HEK293 (cell line): ENCODE results near the gene IRF2BPL.

Experiments used
- CTCF ChIA-PET: fragments of 350-600 bp; formaldehyde crosslinking; extraction: SDS; loops from one replicate; lab custom pipeline; 2021; ENCODE audit warnings: antibody characterized with exemption; lab: Yijun Ruan, JAX
- POLR2A ChIA-PET: fragments of 300-600 bp; formaldehyde crosslinking; extraction: SDS; loops from one replicate; lab custom pipeline; 2020; ENCODE audit warnings: antibody characterized with exemption, inconsistent platforms; lab: Yijun Ruan, JAX
- H3K27ac ChIP-seq: fragments of 200-500 bp; sonication (Bioruptor generic); 2 replicates; pipeline ENCODE4 v1.5.1; 2014; ENCODE audit warnings: low read depth, low read length, control low read depth, inconsistent platforms; ENCODE audit errors: extremely low read depth
- H3K36me3 ChIP-seq, 2 experiments: fragments of 200-500 bp in 1 of 2; sonication (Bioruptor generic) in 1 of 2; 1 replicate in 1 of 2; 2 replicates in 1 of 2; pipeline ENCODE4 v1.5.1; 2014 to 2017; ENCODE audit warnings: inconsistent platforms in 2 of 2, low read length in 2 of 2; ENCODE audit not compliant: control insufficient read depth in 2 of 2, insufficient read depth in 1 of 2
- H3K4me1 ChIP-seq: fragments of 200-500 bp; sonication (Bioruptor generic); 2 replicates; pipeline ENCODE4 v1.5.1; 2014; ENCODE audit warnings: mild to moderate bottlenecking, low read length, inconsistent platforms; ENCODE audit not compliant: control insufficient read depth, insufficient read depth
- H3K4me3 ChIP-seq: 2 replicates; pipeline ENCODE4 v1.5.1; 2011; ENCODE audit warnings: low read depth, mild to moderate bottlenecking, control low read depth, low read length, moderate library complexity
- H3K9me3 ChIP-seq: fragments of 200-500 bp; sonication (Bioruptor generic); 2 replicates; pipeline ENCODE4 v1.5.1; 2014; ENCODE audit warnings: low read depth, low read length, inconsistent platforms; ENCODE audit not compliant: control insufficient read depth, insufficient read depth
- BCL11B ChIP-seq: fragments of 450-650 bp; formaldehyde crosslinking; IDR thresholded peaks from 2 replicates; pipeline ENCODE4 v1.5.1; 2016; ENCODE audit warnings: low read depth, missing biosample characterization, missing genetic modification characterization
- EGR2 ChIP-seq: fragments of 450-650 bp; formaldehyde crosslinking; IDR thresholded peaks from 2 replicates; pipeline ENCODE4 v1.5.1; 2016; ENCODE audit warnings: low read depth, missing biosample characterization, missing genetic modification characterization
- KLF1 ChIP-seq: fragments of 450-650 bp; formaldehyde crosslinking; IDR thresholded peaks from 2 replicates; pipeline ENCODE4 v1.5.1; 2016; ENCODE audit warnings: missing biosample characterization, missing genetic modification characterization
- KLF10 ChIP-seq: fragments of 450-650 bp; IDR thresholded peaks from 2 replicates; pipeline ENCODE4 v1.5.1; 2018; ENCODE audit warnings: missing biosample characterization, mild to moderate bottlenecking, missing genetic modification characterization
- MZF1 ChIP-seq: fragments of 450-650 bp; formaldehyde crosslinking; IDR thresholded peaks from 2 replicates; pipeline ENCODE4 v1.5.1; 2017; ENCODE audit warnings: missing biosample characterization, missing genetic modification characterization, borderline replicate concordance
- SP2 ChIP-seq: fragments of 450-650 bp; formaldehyde crosslinking; IDR thresholded peaks from 2 replicates; pipeline ENCODE4 v1.5.1; 2016; ENCODE audit warnings: missing biosample characterization, missing genetic modification characterization
- ZBTB48 ChIP-seq: fragments of 450-650 bp; formaldehyde crosslinking; IDR thresholded peaks from 2 replicates; pipeline ENCODE4 v1.5.1; 2016; ENCODE audit warnings: missing biosample characterization, missing genetic modification characterization
- ZEB2 ChIP-seq: fragments of 450-650 bp; formaldehyde crosslinking; IDR thresholded peaks from 2 replicates; pipeline ENCODE4 v1.5.1; 2016; ENCODE audit warnings: missing biosample characterization, missing genetic modification characterization
- ZFP41 ChIP-seq: fragments of 450-650 bp; formaldehyde crosslinking; IDR thresholded peaks from 2 replicates; pipeline ENCODE4 v1.5.1; 2016; ENCODE audit warnings: missing biosample characterization, missing genetic modification characterization, borderline replicate concordance
- ZNF148 ChIP-seq: fragments of 450-650 bp; formaldehyde crosslinking; IDR thresholded peaks from 2 replicates; pipeline ENCODE4 v1.5.0; 2017; ENCODE audit warnings: missing biosample characterization, missing genetic modification characterization, borderline replicate concordance
- ZNF341 ChIP-seq: fragments of 450-650 bp; formaldehyde crosslinking; IDR thresholded peaks from 2 replicates; pipeline ENCODE4; 2016; ENCODE audit warnings: low read depth, missing biosample characterization, missing genetic modification characterization
- ZNF426 ChIP-seq: fragments of 450-650 bp; formaldehyde crosslinking; IDR thresholded peaks from 2 replicates; pipeline ENCODE4 v1.5.1; 2017; ENCODE audit warnings: missing biosample characterization, missing genetic modification characterization, mild to moderate bottlenecking, inconsistent platforms, moderate library complexity
- ZNF433 ChIP-seq: fragments of 450-650 bp; formaldehyde crosslinking; IDR thresholded peaks from 2 replicates; pipeline ENCODE4 v1.5.1; 2016; ENCODE audit warnings: missing biosample characterization, missing genetic modification characterization, low read depth
- ZNF529 ChIP-seq: fragments of 450-650 bp; formaldehyde crosslinking; IDR thresholded peaks from 2 replicates; pipeline ENCODE4 v1.5.1; 2017; ENCODE audit warnings: missing genetic modification characterization, missing biosample characterization; ENCODE audit not compliant: insufficient replicate concordance
- ZNF76 ChIP-seq: fragments of 450-650 bp; formaldehyde crosslinking; IDR thresholded peaks from 2 replicates; pipeline ENCODE4; 2016; ENCODE audit warnings: low read depth, missing biosample characterization, missing genetic modification characterization, borderline replicate concordance
- ZNF776 ChIP-seq: fragments of 450-650 bp; formaldehyde crosslinking; IDR thresholded peaks from 2 replicates; pipeline ENCODE4 v1.5.0; 2017; ENCODE audit warnings: missing biosample characterization, missing genetic modification characterization, borderline replicate concordance
- ZXDB ChIP-seq: fragments of 450-650 bp; formaldehyde crosslinking; IDR thresholded peaks from 2 replicates; pipeline ENCODE4 v1.5.1; 2016; ENCODE audit warnings: missing biosample characterization, missing genetic modification characterization
- TF ChIP-seq, protein P1 (sequence below): fragments of 450-650 bp; formaldehyde crosslinking; IDR thresholded peaks from 2 replicates; pipeline ENCODE4 v1.5.1; 2016; ENCODE audit warnings: missing biosample characterization, missing genetic modification characterization
- TF ChIP-seq, protein P2 (sequence below): fragments of 450-650 bp; formaldehyde crosslinking; IDR thresholded peaks from 2 replicates; pipeline ENCODE4 v1.5.1; 2016; ENCODE audit warnings: missing biosample characterization, missing genetic modification characterization, borderline replicate concordance

IRF2BPL gene

DNA sequence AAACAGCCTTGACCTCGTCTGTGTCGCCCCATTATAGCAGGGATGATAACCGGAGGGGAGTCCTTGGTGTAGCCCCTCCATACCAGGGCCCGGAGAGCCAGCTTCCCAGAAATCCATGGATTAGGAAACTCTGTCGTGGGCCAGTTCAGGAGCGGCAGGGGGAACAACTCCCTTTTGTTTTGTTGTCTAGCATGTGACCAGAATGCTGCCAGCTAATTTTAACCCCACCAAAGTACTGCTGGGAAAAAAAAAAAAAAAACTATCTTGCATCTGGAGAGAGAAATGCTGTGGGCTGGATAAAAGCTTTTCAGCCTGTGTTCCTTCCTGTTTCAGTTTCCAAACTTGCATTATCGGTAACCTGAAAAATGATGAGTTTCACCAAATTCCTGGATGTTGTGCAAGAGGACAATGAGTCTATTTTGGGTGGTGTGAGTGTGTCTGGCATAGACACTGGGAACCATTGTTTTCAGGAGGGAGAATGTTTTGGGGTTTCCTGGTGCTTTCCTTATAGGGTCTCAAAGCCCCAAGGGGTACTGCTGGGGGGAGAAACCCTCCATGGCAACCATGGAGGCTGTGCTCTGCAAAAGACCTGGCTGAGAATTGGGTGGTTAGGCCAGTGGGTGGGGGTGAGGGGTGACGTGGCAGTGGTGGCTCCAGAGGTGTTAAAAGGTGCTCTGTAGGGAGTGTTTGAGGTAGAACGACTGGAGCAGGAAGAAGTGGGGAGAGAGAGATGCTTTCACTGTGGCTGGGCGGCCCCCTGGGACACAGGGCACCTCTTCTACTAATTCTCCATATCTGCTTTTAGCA is 14.9 kb upstream of the IRF2BPL start (continued):
- TF ChIP-seq ZEB2 (tag by site-specific recombination): no peak
- TF ChIP-seq, protein P1, sequence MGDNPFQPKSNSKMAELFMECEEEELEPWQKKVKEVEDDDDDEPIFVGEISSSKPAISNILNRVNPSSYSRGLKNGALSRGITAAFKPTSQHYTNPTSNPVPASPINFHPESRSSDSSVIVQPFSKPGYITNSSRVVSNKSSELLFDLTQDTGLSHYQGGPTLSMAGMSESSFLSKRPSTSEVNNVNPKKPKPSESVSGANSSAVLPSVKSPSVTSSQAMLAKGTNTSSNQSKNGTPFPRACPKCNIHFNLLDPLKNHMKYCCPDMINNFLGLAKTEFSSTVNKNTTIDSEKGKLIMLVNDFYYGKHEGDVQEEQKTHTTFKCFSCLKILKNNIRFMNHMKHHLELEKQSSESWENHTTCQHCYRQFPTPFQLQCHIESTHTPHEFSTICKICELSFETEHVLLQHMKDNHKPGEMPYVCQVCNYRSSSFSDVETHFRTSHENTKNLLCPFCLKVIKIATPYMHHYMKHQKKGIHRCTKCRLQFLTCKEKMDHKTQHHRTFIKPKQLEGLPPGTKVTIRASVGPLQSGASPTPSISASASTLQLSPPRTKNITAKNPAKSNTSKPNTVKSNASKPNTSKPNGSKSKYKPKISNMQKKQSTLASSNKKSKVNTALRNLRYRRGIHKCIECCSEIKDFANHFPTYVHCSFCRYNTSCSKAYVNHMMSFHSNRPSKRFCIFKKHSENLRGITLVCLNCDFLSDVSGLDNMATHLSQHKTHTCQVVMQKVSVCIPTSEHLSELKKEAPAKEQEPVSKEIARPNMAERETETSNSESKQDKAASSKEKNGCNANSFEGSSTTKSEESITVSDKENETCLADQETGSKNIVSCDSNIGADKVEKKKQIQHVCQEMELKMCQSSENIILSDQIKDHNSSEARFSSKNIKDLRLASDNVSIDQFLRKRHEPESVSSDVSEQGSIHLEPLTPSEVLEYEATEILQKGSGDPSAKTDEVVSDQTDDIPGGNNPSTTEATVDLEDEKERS: no peak
- no peak for TF ChIP-seq ZNF529 (tag by site-specific recombination)
- TF ChIP-seq SP2 (tag by site-specific recombination): no peak
- TF ChIP-seq ZXDB (tag by site-specific recombination): no peak
- TF ChIP-seq ZNF776 (tag by site-specific recombination): no peak
- TF ChIP-seq ZNF341 (tag by site-specific recombination): no peak
- no peak for TF ChIP-seq KLF1 (tag by site-specific recombination)
- TF ChIP-seq BCL11B (tag by site-specific recombination): no peak
- no peak for TF ChIP-seq ZNF76
- no peak for TF ChIP-seq ZFP41 (tag by site-specific recombination)
- TF ChIP-seq ZNF148 (tag by site-specific recombination): no peak
- TF ChIP-seq, all 188 proteins: peak for 0

DNA sequence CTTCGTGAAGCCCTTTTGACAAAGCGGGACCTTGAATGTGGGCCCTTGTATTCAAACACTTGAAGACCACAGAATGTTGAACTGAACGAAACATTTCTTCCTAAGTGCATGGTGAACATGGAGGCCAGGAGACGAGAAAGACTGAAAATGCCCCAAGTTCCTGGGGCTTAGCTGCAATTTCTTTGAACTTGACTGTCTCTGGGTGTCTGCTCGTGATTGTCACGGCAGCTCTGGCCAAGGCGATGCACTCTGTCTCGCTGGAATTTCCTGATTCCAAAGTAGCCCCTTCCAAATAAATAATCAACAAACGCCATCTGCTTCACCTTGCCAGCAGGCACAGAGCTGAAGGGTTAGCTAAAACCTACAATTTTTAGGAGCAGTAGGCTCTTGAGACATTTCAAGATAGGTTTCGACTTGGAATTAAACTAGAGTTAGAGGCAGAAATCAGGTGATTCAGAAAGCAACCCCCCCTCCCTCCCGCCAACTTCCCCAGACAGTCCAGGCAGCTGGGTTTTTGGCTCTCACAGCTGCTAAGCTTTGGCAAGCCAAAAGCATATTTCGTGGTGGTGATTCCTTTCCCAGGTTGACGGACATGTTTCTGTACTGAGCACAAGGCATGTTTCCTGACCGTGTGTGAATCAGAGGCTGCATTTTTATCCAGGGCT is 13.5 kb upstream of the IRF2BPL start:
- H3K9me3 ChIP-seq: no peaks in the 10 kb centered on the region
- peak overlapping the region; percentile 96 for H3K27ac ChIP-seq
- H3K4me1 ChIP-seq: peaks cover 67% of the 10 kb centered on the region
- POLR2A ChIA-PET: interaction anchor here (1.4 to 4.0 kb wide), 2 partner anchors 14 to 166 kb away, joined by 3 to 42 read pairs; partner anchors contain the start of gene IRF2BPL
- no peak overlapping the region for H3K4me3 ChIP-seq
- no peaks in the 10 kb centered on the region for H3K36me3 ChIP-seq
- CTCF ChIA-PET: interaction anchor here (0.5 to 3.8 kb wide), 8 partner anchors 11 to 129 kb away, joined by 3 to 19 read pairs (median 4); no protein-coding TSS in a partner anchor
- TF ChIP-seq KLF10 (tag by site-specific recombination) (no peak), ZNF426 (no peak), ZNF433 (tag by site-specific recombination) (no peak), EGR2 (no peak), ZBTB48 (tag by site-specific recombination) (no peak), MZF1 (tag by site-specific recombination) (no peak)
- TF ChIP-seq, protein P2, sequence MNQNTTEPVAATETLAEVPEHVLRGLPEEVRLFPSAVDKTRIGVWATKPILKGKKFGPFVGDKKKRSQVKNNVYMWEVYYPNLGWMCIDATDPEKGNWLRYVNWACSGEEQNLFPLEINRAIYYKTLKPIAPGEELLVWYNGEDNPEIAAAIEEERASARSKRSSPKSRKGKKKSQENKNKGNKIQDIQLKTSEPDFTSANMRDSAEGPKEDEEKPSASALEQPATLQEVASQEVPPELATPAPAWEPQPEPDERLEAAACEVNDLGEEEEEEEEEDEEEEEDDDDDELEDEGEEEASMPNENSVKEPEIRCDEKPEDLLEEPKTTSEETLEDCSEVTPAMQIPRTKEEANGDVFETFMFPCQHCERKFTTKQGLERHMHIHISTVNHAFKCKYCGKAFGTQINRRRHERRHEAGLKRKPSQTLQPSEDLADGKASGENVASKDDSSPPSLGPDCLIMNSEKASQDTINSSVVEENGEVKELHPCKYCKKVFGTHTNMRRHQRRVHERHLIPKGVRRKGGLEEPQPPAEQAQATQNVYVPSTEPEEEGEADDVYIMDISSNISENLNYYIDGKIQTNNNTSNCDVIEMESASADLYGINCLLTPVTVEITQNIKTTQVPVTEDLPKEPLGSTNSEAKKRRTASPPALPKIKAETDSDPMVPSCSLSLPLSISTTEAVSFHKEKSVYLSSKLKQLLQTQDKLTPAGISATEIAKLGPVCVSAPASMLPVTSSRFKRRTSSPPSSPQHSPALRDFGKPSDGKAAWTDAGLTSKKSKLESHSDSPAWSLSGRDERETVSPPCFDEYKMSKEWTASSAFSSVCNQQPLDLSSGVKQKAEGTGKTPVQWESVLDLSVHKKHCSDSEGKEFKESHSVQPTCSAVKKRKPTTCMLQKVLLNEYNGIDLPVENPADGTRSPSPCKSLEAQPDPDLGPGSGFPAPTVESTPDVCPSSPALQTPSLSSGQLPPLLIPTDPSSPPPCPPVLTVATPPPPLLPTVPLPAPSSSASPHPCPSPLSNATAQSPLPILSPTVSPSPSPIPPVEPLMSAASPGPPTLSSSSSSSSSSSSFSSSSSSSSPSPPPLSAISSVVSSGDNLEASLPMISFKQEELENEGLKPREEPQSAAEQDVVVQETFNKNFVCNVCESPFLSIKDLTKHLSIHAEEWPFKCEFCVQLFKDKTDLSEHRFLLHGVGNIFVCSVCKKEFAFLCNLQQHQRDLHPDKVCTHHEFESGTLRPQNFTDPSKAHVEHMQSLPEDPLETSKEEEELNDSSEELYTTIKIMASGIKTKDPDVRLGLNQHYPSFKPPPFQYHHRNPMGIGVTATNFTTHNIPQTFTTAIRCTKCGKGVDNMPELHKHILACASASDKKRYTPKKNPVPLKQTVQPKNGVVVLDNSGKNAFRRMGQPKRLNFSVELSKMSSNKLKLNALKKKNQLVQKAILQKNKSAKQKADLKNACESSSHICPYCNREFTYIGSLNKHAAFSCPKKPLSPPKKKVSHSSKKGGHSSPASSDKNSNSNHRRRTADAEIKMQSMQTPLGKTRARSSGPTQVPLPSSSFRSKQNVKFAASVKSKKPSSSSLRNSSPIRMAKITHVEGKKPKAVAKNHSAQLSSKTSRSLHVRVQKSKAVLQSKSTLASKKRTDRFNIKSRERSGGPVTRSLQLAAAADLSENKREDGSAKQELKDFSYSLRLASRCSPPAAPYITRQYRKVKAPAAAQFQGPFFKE (tag by site-specific recombination): no peak
